ENCODE data around the gene GLDN. TPM values are rescaled to one million over a fixed set of nuclear protein-coding genes. Genes with fewer than 3 reads are reported as not detected.

The GLDN gene
- total and polyA plus RNA-seq, 7 donors, result 0.46 to 5.5 (median 1.4) TPM; not detected in 1

GRCh38 chr15:51328926-51329325, 12.5 kb upstream of the GLDN start:
- H3K27me3 ChIP-seq, result no peaks in the 10 kb centered on the region
- no peak for DNase-seq
- H3K9me3 ChIP-seq, result no peaks in the 10 kb centered on the region
- peaks cover 0 to 4% (median 0%) of the 10 kb centered on the region in 4 donors for H3K4me1 ChIP-seq
- H3K4me3 ChIP-seq, result no peak overlapping the region
- no peaks in the 10 kb centered on the region for H3K36me3 ChIP-seq
- 89 to 91% methylated on average over 4 of the region's 4 CpGs for WGBS, 2 donors
- TF ChIP-seq EP300 (IDR thresholded peaks at IDR 0.05) (no peak), POLR2AphosphoS5 (IDR thresholded peaks at IDR 0.05) (no peak), POLR2A (IDR thresholded peaks at IDR 0.05) (no peak), CTCF (IDR thresholded peaks at IDR 0.05) (no peak)
- intact Hi-C loops (cut with DNase I), result no loop called here
- no peak overlapping the region for H3K27ac ChIP-seq

DNA sequence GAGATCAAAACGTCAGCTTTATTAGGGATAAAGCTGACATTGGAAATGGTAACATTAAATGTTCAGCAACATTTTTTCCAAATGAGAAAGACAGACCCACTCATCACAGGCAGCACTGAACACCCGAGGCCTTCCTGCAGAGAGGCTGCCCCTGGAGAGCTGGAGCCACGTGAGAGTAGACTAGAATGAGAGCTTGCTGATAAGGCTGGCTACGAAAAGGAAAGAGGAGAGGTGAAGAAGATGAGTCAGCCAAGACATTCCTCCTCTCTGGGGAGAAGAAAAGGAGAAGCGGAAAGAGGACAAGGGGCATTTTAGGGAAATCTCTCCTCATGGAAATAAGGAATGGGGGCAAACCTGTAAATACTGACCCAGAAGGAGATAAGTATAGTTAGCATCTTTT, 10.3 kb upstream of the GLDN start:
- intact Hi-C loops (cut with DNase I), result no loop called here
- no peak for TF ChIP-seq EP300 (IDR thresholded peaks at IDR 0.05)
- no peak for TF ChIP-seq CTCF (IDR thresholded peaks at IDR 0.05)
- no peak for TF ChIP-seq POLR2A (IDR thresholded peaks at IDR 0.05)
- no peak for TF ChIP-seq POLR2AphosphoS5 (IDR thresholded peaks at IDR 0.05)
- no peaks in the 10 kb centered on the region for H3K9me3 ChIP-seq
- peaks cover 0 to 10% (median 8%) of the 10 kb centered on the region in 4 donors for H3K4me1 ChIP-seq
- H3K36me3 ChIP-seq, result no peaks in the 10 kb centered on the region
- no peak overlapping the region for H3K4me3 ChIP-seq
- DNase-seq, result no peak
- WGBS, 2 donors, result 70 to 77% methylated on average over 5 of the region's 5 CpGs
- no peak overlapping the region for H3K27ac ChIP-seq
- no peaks in the 10 kb centered on the region for H3K27me3 ChIP-seq

DNA sequence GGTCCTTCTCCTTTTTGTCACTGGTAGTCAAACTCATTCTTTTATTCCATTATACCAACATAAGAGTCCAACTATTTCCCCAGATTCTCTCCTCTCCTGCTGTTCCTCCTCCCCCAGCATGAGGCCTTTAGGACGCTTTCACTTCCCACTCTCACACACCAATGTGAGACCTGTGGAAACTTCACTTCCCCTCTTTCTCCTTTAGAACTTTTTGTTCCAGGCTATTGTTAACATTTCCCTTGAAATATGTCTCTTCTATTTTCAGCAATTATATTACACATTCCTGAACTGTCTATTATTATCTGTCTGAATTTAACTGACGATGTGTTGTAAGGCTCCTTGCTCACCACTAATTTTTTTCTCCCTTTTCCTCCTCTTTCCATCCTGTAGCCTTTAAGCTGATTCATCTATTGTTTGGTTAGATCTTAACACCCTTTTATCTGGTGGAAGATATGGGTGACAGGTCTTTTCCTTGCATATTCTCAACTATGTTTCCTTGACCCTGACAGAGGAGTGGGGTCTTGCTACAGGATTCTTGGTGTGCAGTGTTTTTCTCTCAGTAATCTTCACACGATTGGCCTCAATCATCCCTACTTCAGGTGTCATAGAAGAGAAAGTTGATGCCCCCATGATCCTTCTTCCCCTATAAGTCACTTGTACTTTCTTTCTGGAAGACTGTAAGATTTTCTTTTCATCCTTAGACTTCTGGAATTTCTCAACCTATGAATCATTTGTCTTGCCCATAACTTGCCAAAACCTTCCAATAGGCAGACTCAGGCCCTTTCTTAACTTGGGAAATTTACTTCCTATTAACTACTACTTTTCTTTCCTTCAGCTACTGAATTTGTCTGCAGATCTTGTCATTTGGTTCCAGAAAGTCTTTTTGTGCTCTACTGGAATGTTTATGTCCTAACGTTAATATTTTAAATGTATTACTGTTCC, 9.0 kb upstream of the GLDN start:
- intact Hi-C loops (cut with DNase I), result no loop called here
- TF ChIP-seq POLR2AphosphoS5 (IDR thresholded peaks at IDR 0.05) (peak in 2 of 4 donors; percentile 24 to 37), EP300 (IDR thresholded peaks at IDR 0.05) (peak in 2 of 4 donors; percentile 40 to 68), POLR2A (IDR thresholded peaks at IDR 0.05) (no peak), CTCF (IDR thresholded peaks at IDR 0.05) (no peak)
- Histone ChIP-seq H3K9me3 (no peaks in the 10 kb centered on the region), H3K36me3 (no peaks in the 10 kb centered on the region), H3K4me1 (peaks cover 0 to 23% (median 21%) of the 10 kb centered on the region in 4 donors), H3K4me3 (no peak overlapping the region), H3K27me3 (no peaks in the 10 kb centered on the region), H3K27ac (peak overlapping the region in 2 of 4 donors; percentile 38 to 74)
- DNase-seq, result no peak
- 83 to 91% methylated on average over 4 of the region's 4 CpGs for WGBS, 2 donors

- Histone ChIP-seq H3K27me3 (no peaks in the 10 kb centered on the region), H3K4me3 (no peak overlapping the region), H3K27ac (peak overlapping the region in 1 of 4 donors; percentile 74), H3K9me3 (no peaks in the 10 kb centered on the region), H3K36me3 (no peaks in the 10 kb centered on the region), H3K4me1 (peaks cover 0 to 28% (median 22%) of the 10 kb centered on the region in 4 donors)
- no peak for TF ChIP-seq CTCF (IDR thresholded peaks at IDR 0.05)
- TF ChIP-seq POLR2A (IDR thresholded peaks at IDR 0.05), result no peak
- no peak for TF ChIP-seq EP300 (IDR thresholded peaks at IDR 0.05)
- TF ChIP-seq POLR2AphosphoS5 (IDR thresholded peaks at IDR 0.05), result no peak
- intact Hi-C loops (cut with DNase I), result no loop called here
- DNase-seq, result no peak
- 69 to 93% methylated on average over 2 of the region's 2 CpGs for WGBS, 2 donors
Measured at GRCh38 chr15:51333571-51333970, 7.9 kb upstream of the GLDN start.

Data from sigmoid colon (tissue), 7 donors.